OCI-LY7 (cell line): ENCODE results near the gene HCFC1R1. TPM values are rescaled to one million over a fixed set of nuclear protein-coding genes. Genes with fewer than 3 reads are reported as not detected.
A peak's percentile ranks its signal among the peaks of the same experiment; 100 is the strongest.

ENCODE experiments used
- BruUV-seq: library from RNA; stranded (reverse); fragments of 400-500 nt; replicated peaks from 2 replicates; lab custom pipeline; 2021; lab: Mats Ljungman, UMichigan
- CTCF ChIA-PET: fragments of 300-600 bp; sonication (Branson Sonifier 250); formaldehyde crosslinking; loops from one replicate; lab custom pipeline; 2022; ENCODE audit warnings: antibody characterized with exemption; ENCODE audit not compliant: unreplicated experiment; lab: Charles Lee
- POLR2A ChIA-PET: fragments of 300-600 bp; sonication (Branson Sonifier 250); formaldehyde crosslinking; loops from one replicate; lab custom pipeline; 2022; ENCODE audit warnings: antibody characterized with exemption; lab: Charles Lee
- DNase-seq: peaks from one replicate; pipeline ENCODE4 v3.0.0-alpha.2; 2015; ENCODE audit warnings: low spot score
- H2AFZ ChIP-seq: fragments of 200-600 bp; sonication (generic), shearing (Covaris generic); 2 replicates; pipeline ENCODE4 v1.6.1; 2014; ENCODE audit warnings: mild to moderate bottlenecking, antibody characterized with exemption, low read length, moderate library complexity
- H3K27ac ChIP-seq: fragments of 200-600 bp; sonication (generic); 2 replicates; pipeline ENCODE4 v1.5.1; 2014; ENCODE audit warnings: mixed run types, low read depth, mild to moderate bottlenecking, moderate library complexity, low read length, inconsistent platforms; ENCODE audit not compliant: poor library complexity, severe bottlenecking
- H3K36me3 ChIP-seq: fragments of 200-600 bp; sonication (generic); 2 replicates; pipeline ENCODE4 v1.6.1; 2014; ENCODE audit warnings: mild to moderate bottlenecking, antibody characterized with exemption, low read length, moderate library complexity, mixed read lengths; ENCODE audit not compliant: insufficient read depth
- H3K4me1 ChIP-seq: fragments of 200-600 bp; sonication (generic); 2 replicates; pipeline ENCODE4 v1.5.1; 2014; ENCODE audit warnings: mild to moderate bottlenecking, low read length; ENCODE audit not compliant: insufficient read depth, poor library complexity, severe bottlenecking
- H3K4me2 ChIP-seq: fragments of 200-600 bp; sonication (generic); 2 replicates; pipeline ENCODE4 v1.6.1; 2014; ENCODE audit warnings: mild to moderate bottlenecking, low read length
- H3K4me3 ChIP-seq: fragments of 200-600 bp; sonication (generic); 2 replicates; pipeline ENCODE4 v1.5.1; 2014; ENCODE audit warnings: mild to moderate bottlenecking, low read depth, low read length; ENCODE audit not compliant: poor library complexity, severe bottlenecking
- H3K79me2 ChIP-seq: fragments of 200-600 bp; sonication (generic); 2 replicates; pipeline ENCODE4 v1.6.1; 2016; ENCODE audit warnings: low read depth, mild to moderate bottlenecking, low read length, moderate library complexity, mixed read lengths; ENCODE audit not compliant: insufficient read depth
- H3K9me2 ChIP-seq: fragments of 200-600 bp; sonication (generic); 2 replicates; pipeline ENCODE4 v1.6.1; 2016; ENCODE audit warnings: mild to moderate bottlenecking, low read length, mixed read lengths; ENCODE audit not compliant: insufficient read depth
- H3K9me3 ChIP-seq: fragments of 200-600 bp; sonication (generic); 2 replicates; pipeline ENCODE4 v1.6.1; 2014; ENCODE audit warnings: mild to moderate bottlenecking, mixed run types, low read length, mixed read lengths
- H4K20me1 ChIP-seq: fragments of 200-600 bp; sonication (generic); 2 replicates; pipeline ENCODE4 v1.6.1; 2014; ENCODE audit warnings: mild to moderate bottlenecking, antibody characterized with exemption, low read length, moderate library complexity, mixed read lengths; ENCODE audit not compliant: insufficient read depth
- CTCF ChIP-seq: fragments of 200-600 bp; sonication (generic); conservative IDR thresholded peaks from 2 replicates; pipeline ENCODE4 v1.5.1; 2014; ENCODE audit warnings: mild to moderate bottlenecking, antibody characterized with exemption, low read length, moderate library complexity, mixed read lengths
- EZH2phosphoT487 ChIP-seq: fragments of 200-600 bp; sonication (generic); IDR thresholded peaks from 2 replicates; pipeline ENCODE4 v1.6.1; 2018; ENCODE audit warnings: low read depth, borderline replicate concordance, mild to moderate bottlenecking, mixed run types, antibody characterized with exemption, low read length, moderate library complexity, mixed read lengths
- intact Hi-C: fragments of 100-400 bp; cut with micrococcal nuclease; formaldehyde crosslinking; loops from one replicate; pipeline ENCODE4 v1.10.0; 2022; ENCODE audit not compliant: unreplicated experiment
- total RNA-seq, 2 experiments: library from RNA; depleted of rRNA in 1 of 2; stranded (reverse); fragments of >200 nt in 1 of 2; shearing (Covaris generic) in 1 of 2; gene quantifications; 2 replicates each; pipeline ENCODE4 v1.2.3, GENCODE V29; 2014 to 2022

HCFC1R1 gene
- total RNA-seq, 2 experiments from 2014 or later: 29.1 to 39.4 TPM

- no TSS peak for BruUV-seq
- intact Hi-C loops: no loop called here
- H2AFZ ChIP-seq: peak within 1 kb of the TSS; percentile 36; the same call in 1 of the 2 replicates
Observed at GRCh38 chr16:3045758-3046640, 22.3 kb upstream of the HCFC1R1 start, which contains the start of gene MMP25. Gene MMP25, plus strand, starts transcription at chr16:3046561. Its CDS starts 357 bp downstream, at chr16:3046918.

GRCh38 chr16:3044708-3045107 is 21.0 kb upstream of the HCFC1R1 start:
- H3K9me2 ChIP-seq: no peaks in the 10 kb centered on the region
- ChIA-PET CTCF (no interaction called here), POLR2A (interaction anchor here (1.3 kb wide), 1 partner anchor 13 kb away, joined by 5 read pairs; no protein-coding TSS in a partner anchor)
- H3K36me3 ChIP-seq: no peaks in the 10 kb centered on the region
- H3K4me2 ChIP-seq: no peak overlapping the region
- peaks cover 9% of the 10 kb centered on the region for H3K4me1 ChIP-seq
- TF ChIP-seq EZH2phosphoT487: no peak
- TF ChIP-seq CTCF: no peak
- no peaks in the 10 kb centered on the region for H3K79me2 ChIP-seq
- BruUV-seq: no TSS peak
- no peaks in the 10 kb centered on the region for H4K20me1 ChIP-seq
- DNase-seq: no peak
- H3K9me3 ChIP-seq: no peaks in the 10 kb centered on the region
- no peak overlapping the region for H3K27ac ChIP-seq
- no peak overlapping the region for H3K4me3 ChIP-seq
- H2AFZ ChIP-seq: no peak overlapping the region
- intact Hi-C loops: no loop called here

More at GRCh38 chr16:3045758-3046640, 22.3 kb upstream of the HCFC1R1 start, which contains the start of gene MMP25:
- Histone ChIP-seq H3K9me3 (no peaks in the 10 kb centered on the region), H3K4me1 (peaks cover 17% of the 10 kb centered on the region), H3K4me2 (peak within 1 kb of the TSS; percentile 73), H3K27ac (no peak within 1 kb of the TSS), H3K9me2 (no peaks in the 10 kb centered on the region), H4K20me1 (no peaks in the 10 kb centered on the region), H3K4me3 (peak within 1 kb of the TSS; percentile 61), H3K79me2 (no peaks in the 10 kb centered on the region), H3K36me3 (no peaks in the 10 kb centered on the region)
- CTCF ChIA-PET: interaction anchor here (0.6 kb wide), 1 partner anchor 1369 kb away, joined by 3 read pairs; no protein-coding TSS in a partner anchor
- TF ChIP-seq EZH2phosphoT487 (no peak), CTCF (no peak)
- DNase-seq: no peak
- POLR2A ChIA-PET: interaction anchor here (1.3 kb wide), 1 partner anchor 15 kb away, joined by 5 read pairs; no protein-coding TSS in a partner anchor
